Measurements from ENCODE around the gene GPRC5B.

Gene GPRC5B

DNA sequence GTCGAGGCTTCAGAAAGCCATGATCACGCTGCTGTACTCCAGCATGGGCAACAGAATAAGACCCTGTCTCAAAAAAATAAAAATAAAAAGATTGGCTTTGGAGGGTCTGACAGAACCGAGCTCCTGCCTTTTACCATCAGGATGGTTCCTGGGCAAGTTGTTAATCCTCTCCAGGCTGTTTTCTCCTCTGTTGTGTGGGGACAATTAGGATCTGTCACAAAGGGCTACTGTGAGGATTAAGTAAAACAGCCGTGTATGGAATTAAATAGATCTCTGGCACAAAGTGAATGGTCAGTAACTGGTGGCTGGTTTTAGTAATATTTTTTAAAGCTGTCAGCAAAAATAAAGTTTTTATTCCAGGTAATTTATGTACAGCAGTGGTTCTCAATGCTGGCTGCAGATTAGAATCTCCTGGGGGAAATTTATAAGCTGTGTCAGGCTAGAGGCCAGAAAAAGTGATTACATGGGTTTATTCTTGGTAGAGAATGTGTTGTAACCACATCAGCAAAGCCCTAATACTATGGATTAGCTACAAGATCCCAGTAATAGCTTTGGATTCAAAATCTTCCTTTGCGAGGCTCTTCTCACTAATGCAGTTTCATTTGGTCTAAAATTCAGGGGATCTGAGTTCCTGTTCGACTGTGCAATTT lies 47.2 kb downstream of the GPRC5B start:
- Histone ChIP-seq H3K4me1 (ENCODE audit: insufficient read depth, low read length) (peaks cover 11% of the 10 kb centered on the region), H3K36me3 (ENCODE audit: insufficient read depth, low read length) (no peaks in the 10 kb centered on the region; the same call in 1 of the 2 replicates), H3K9ac (ENCODE audit: low read depth, low read length) (no peak overlapping the region), H3K9me3 (ENCODE audit: control insufficient read depth, insufficient read depth, low read length) (no peaks in the 10 kb centered on the region)

DNA sequence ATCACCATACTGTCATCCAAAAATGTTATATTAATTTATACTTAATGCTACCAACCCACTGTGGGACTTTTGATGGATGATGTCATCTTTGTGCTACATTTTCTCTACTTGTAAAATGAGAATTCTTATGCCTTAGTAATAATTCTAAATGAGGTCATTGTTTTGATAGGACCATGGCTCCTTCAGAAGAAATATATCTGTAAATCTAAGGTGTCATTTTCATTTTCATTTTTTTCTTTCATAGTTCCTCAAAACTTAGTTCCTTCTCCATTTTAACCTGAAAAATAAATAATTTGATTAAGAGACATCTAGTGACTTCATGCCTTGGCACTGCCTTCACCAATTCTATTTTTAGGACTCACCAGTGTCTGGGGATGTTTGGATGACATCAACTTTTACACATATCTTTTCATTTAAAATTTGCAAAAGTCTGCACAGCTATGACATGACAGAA lies 48.7 kb downstream of the GPRC5B start:
- Histone ChIP-seq H3K4me1 (ENCODE audit: insufficient read depth, low read length) (peaks cover 11% of the 10 kb centered on the region), H3K9me3 (ENCODE audit: control insufficient read depth, insufficient read depth, low read length) (no peaks in the 10 kb centered on the region)

DNA sequence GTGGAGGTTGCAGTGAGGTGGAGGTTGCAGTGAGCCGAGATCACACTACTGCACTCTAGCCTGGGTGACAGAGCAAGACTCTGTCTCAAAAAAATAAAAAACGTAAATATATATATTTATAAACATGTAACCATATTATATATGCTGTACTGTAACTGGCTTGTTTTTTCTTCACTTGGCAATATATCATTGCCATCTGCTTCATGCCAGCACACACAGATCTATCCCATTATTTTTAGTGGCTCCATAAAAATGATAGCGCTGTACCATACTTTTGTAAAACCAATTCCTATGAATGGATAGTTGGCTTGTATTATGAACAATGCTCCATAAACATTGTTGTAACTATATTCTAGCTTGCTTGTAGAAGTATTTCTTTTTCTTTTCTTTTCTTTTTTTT lies 49.5 kb downstream of the GPRC5B start:
- H3K9me3 ChIP-seq (ENCODE audit: control insufficient read depth, insufficient read depth, low read length) = no peaks in the 10 kb centered on the region
- no peaks in the 10 kb centered on the region for H3K36me3 ChIP-seq (ENCODE audit: insufficient read depth, low read length)
- H3K4me1 ChIP-seq (ENCODE audit: insufficient read depth, low read length) = peaks cover 11% of the 10 kb centered on the region
- H3K9ac ChIP-seq (ENCODE audit: low read depth, low read length) = no peak overlapping the region

More for the DNA sequence above, 48.7 kb downstream of the GPRC5B start:
- Histone ChIP-seq H3K9ac (ENCODE audit: low read depth, low read length) (no peak overlapping the region), H3K36me3 (ENCODE audit: insufficient read depth, low read length) (no peaks in the 10 kb centered on the region)

DNA sequence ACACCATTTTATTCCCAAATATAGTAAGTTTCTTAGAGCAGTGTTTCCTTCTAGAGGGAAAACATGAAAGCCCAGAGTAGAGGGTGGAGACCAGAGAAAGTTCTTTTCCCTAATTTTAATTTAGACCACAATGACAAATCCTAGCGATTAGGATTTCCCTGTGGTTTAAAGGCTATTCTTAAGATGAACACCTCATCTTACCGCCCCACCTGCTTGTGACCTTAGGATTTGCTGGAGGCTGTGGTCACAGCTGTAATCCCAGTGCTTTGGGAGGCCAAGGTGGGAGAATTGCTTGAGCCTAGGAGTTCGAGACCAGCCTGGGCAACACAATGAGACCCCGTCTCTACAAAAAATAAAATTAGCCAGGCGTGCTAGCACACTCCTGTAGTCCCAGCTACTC lies 51.1 kb downstream of the GPRC5B start:
- Histone ChIP-seq H3K4me1 (ENCODE audit: insufficient read depth, low read length) (peaks cover 11% of the 10 kb centered on the region), H3K9me3 (ENCODE audit: control insufficient read depth, insufficient read depth, low read length) (no peaks in the 10 kb centered on the region), H3K9ac (ENCODE audit: low read depth, low read length) (no peak overlapping the region), H3K36me3 (ENCODE audit: insufficient read depth, low read length) (no peaks in the 10 kb centered on the region)

DNA sequence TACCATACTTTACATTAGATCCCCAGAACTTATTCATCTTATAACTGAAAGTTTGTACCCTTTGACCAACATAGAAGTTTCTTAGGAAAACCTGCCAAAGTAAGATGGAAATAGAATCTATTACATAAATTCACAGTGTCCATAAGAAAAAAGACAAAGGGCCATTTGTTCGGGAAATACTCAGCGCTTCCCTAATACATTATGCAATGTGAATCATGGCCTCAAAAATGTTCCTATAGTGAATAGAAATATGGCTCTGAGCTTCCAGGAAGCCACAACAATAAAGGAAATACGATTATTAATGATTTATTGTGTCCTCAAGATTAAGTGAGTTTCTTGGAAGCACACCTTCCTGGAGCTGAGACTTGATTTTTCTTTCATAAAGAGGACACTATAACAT lies 51.5 kb downstream of the GPRC5B start:
- Histone ChIP-seq H3K36me3 (ENCODE audit: insufficient read depth, low read length) (no peaks in the 10 kb centered on the region), H3K9me3 (ENCODE audit: control insufficient read depth, insufficient read depth, low read length) (no peaks in the 10 kb centered on the region), H3K9ac (ENCODE audit: low read depth, low read length) (no peak overlapping the region), H3K4me1 (ENCODE audit: insufficient read depth, low read length) (peaks cover 7% of the 10 kb centered on the region)

DNA sequence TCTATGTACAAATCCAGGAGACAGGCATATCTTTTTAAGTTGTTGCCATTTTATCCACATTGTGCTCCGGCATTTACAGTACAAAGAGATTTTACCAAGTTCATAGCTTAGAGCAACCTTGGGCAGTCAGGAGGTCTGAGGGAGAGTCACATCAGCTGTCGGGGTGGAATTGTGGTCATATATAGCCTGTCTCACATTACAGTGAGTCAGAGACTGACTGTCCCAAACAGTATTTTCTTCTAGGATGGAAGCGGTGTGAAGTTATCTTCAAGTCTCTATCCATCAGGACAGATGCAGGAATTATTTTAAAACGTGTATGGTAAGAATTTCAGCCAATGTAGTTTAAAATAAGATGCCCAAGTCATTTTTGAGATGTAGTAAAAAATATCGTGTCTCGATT lies 53.0 kb downstream of the GPRC5B start:
- Histone ChIP-seq H3K4me1 (ENCODE audit: insufficient read depth, low read length) (no peaks in the 10 kb centered on the region), H3K9ac (ENCODE audit: low read depth, low read length) (no peak overlapping the region), H3K9me3 (ENCODE audit: control insufficient read depth, insufficient read depth, low read length) (no peaks in the 10 kb centered on the region), H3K36me3 (ENCODE audit: insufficient read depth, low read length) (no peaks in the 10 kb centered on the region)

DNA sequence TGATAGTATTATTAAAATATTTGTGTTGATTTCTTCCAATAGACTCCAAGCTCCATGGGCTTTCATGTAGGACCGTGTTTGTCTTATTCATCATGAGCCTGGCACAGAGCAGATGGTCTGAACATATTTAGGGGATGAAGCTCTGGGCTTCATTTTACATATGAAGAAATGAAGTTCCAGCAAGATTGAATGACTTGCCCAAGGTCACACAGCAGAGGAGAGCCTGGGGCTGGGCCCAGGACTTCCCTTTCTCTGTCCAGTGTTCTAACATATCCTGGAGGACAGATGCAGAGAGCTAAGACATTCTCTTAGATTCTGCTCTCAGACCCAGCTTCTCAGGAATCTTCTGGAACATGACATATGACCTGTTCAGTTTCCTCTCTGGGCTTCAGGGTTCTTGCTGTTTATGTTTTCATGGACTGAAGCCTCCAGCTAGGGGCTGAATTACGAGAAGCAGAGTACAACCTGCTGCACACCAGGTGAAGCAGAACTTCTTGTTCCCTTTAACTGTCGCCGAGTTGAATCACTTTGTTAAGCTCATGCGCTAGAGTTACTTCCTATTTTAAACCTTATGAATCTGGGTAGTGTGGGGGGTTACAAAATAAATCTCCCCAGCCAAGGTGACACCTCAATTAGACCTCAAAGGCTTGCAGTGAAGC lies 53.6 kb downstream of the GPRC5B start:
- H3K4me1 ChIP-seq (ENCODE audit: insufficient read depth, low read length) = no peaks in the 10 kb centered on the region

DNA sequence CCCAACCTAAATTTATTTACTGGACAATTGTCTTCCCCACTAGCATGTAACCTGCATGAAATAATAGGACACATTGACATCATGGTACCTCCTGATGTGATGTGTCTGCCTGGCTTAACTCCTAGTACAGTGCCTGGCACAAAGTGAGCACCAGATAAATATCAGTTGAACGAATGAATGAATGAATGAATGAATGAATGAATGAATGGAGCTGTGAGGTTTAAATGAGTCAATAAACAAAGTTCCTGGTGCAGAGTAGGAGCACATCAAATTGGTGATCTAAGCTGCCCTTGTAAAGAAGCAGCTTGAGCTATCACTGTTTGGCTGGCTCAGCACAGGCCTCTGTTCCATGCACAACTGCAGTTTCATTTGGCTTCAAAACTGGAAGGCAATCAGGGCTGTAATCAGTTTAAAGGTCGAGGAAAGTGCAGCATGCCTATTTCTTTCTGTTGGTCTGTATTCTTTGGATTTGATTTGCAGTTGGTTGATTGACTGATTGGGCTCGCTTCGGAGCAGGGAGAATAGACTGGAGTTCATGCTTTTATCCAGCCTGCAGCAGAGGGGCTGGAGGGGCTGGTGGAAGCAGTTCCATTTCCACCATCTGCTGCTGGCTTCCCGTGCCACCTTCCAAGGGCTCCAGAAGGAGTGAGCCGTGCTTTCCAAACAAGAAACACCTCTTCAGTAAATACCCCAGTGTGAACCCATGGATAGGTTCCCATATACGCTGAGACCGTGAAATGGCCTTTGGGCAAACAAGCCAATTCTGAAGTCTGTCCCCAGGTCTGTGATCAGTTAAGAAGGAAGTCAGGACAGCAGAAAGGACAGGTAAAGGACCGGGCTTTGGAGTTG lies 54.6 kb downstream of the GPRC5B start:
- H3K36me3 ChIP-seq (ENCODE audit: insufficient read depth, low read length) = no peaks in the 10 kb centered on the region
- H3K9me3 ChIP-seq (ENCODE audit: control insufficient read depth, insufficient read depth, low read length) = no peaks in the 10 kb centered on the region
- no peak overlapping the region for H3K9ac ChIP-seq (ENCODE audit: low read depth, low read length)
- no peaks in the 10 kb centered on the region for H3K4me1 ChIP-seq (ENCODE audit: insufficient read depth, low read length)

More for the DNA sequence above, 53.6 kb downstream of the GPRC5B start:
- Histone ChIP-seq H3K36me3 (ENCODE audit: insufficient read depth, low read length) (no peaks in the 10 kb centered on the region), H3K9me3 (ENCODE audit: control insufficient read depth, insufficient read depth, low read length) (no peaks in the 10 kb centered on the region), H3K9ac (ENCODE audit: low read depth, low read length) (no peak overlapping the region)

DNA sequence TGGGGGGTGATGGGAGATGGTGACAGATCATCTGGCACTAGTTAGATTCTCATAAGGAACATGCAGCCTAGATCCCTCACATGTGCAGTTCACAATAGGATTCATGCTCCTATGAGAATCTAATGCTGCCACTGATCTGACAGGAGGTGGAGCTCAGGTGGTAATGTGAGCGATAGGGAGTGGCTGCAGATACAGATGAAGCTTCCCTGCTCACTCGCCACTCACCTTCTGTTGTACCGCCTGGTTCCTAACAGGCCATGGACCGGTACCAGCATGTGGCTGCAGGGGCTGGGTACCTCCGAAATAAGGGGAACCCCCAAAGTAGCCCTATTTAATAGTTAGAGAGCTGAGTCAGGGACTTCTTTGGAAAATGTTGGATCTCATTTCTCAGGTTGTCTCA lies 60.4 kb downstream of the GPRC5B start:
- Histone ChIP-seq H3K36me3 (ENCODE audit: insufficient read depth, low read length) (no peaks in the 10 kb centered on the region), H3K9me3 (ENCODE audit: control insufficient read depth, insufficient read depth, low read length) (no peaks in the 10 kb centered on the region), H3K9ac (ENCODE audit: low read depth, low read length) (no peak overlapping the region), H3K4me1 (ENCODE audit: insufficient read depth, low read length) (no peaks in the 10 kb centered on the region)

DNA sequence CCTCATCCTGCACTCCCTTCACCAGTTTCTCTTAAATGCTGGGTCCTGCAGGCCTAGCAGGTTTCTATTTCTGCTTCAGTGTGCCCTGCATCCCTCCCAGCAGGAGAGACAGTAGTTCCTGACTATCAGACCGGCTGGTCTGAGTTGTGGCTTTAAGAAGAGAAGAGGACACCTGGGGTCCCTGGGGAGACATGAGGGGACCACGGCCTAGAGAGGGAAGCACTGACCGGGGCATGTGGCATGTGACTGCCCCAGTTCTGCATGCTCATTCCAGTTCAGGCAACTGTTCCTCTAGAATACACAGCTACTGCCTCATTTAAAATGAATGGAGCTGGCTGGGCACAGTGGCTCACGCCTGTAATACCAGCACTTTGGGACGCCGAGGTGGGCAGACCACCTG lies 61.3 kb downstream of the GPRC5B start:
- no peak overlapping the region for H3K9ac ChIP-seq (ENCODE audit: low read depth, low read length)
- no peaks in the 10 kb centered on the region for H3K36me3 ChIP-seq (ENCODE audit: insufficient read depth, low read length)
- no peaks in the 10 kb centered on the region for H3K4me1 ChIP-seq (ENCODE audit: insufficient read depth, low read length)
- H3K9me3 ChIP-seq (ENCODE audit: control insufficient read depth, insufficient read depth, low read length) = no peaks in the 10 kb centered on the region

DNA sequence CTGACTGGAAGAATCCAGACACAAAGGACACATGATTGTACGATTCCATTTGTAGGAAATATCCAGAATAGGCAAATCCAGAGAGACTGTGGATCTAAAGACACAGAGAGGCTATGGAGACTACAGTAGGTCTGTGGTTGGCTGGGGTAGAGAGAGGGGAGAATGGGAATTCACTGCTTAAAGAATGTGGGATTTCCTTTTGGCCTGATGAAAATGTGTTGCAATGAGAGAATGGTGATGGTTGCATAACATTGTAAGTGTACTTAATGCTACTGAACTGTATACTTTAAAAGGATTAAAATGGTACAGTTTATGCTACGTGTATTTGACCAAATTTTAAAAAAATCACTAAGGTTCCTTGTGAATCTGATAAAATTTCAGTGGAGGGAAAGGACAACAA lies 62.1 kb downstream of the GPRC5B start:
- H3K9ac ChIP-seq (ENCODE audit: low read depth, low read length) = no peak overlapping the region
- no peaks in the 10 kb centered on the region for H3K36me3 ChIP-seq (ENCODE audit: insufficient read depth, low read length)
- no peaks in the 10 kb centered on the region for H3K9me3 ChIP-seq (ENCODE audit: control insufficient read depth, insufficient read depth, low read length)
- no peaks in the 10 kb centered on the region for H3K4me1 ChIP-seq (ENCODE audit: insufficient read depth, low read length)

DNA sequence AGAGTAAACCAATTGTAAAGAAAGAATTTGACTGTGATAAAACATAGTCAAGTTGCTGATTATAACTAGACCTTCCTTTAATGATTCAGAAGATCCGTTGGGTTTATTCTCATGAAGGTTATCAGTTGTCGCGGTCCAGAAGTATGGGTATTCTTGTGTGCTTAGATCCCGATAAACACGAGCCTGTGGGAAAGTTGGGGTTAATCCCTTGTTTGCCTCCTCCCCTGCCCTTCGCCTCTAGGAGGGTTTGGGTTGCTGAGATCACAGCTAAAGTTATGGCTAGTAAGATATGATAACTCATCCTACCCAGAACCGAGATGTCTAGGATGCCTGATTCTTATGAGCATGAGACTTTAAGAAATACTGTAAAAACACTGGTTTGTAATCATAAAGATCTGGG lies 66.8 kb downstream of the GPRC5B start:
- H3K9ac ChIP-seq (ENCODE audit: low read depth, low read length) = no peak overlapping the region
- peaks cover 4% of the 10 kb centered on the region; the same call in 1 of the 2 replicates for H3K9me3 ChIP-seq (ENCODE audit: control insufficient read depth, insufficient read depth, low read length)
- no peaks in the 10 kb centered on the region for H3K4me1 ChIP-seq (ENCODE audit: insufficient read depth, low read length)
- H3K36me3 ChIP-seq (ENCODE audit: insufficient read depth, low read length) = no peaks in the 10 kb centered on the region

DNA sequence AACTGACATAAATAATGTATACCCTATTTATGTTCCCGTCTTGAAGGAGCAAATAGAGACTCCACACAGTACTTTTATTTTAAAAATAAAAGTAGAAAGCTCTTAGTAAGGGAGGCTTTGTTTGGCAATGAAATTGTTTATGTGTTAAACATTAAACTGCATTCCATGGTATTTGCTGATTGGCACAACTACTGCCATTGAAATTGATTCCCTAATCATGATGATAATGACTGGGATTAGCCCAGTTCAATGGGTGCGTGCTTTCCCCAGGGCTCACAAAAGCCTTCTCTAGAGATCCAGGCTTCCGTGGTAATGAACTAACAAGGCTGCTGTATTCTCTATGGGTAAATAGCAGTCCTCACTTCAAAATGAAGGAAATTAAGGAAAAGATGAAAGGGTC lies 67.5 kb downstream of the GPRC5B start:
- no peaks in the 10 kb centered on the region for H3K36me3 ChIP-seq (ENCODE audit: insufficient read depth, low read length)
- no peak overlapping the region for H3K9ac ChIP-seq (ENCODE audit: low read depth, low read length)
- H3K4me1 ChIP-seq (ENCODE audit: insufficient read depth, low read length) = no peaks in the 10 kb centered on the region
- H3K9me3 ChIP-seq (ENCODE audit: control insufficient read depth, insufficient read depth, low read length) = peaks cover 6% of the 10 kb centered on the region; the same call in 1 of the 2 replicates

DNA sequence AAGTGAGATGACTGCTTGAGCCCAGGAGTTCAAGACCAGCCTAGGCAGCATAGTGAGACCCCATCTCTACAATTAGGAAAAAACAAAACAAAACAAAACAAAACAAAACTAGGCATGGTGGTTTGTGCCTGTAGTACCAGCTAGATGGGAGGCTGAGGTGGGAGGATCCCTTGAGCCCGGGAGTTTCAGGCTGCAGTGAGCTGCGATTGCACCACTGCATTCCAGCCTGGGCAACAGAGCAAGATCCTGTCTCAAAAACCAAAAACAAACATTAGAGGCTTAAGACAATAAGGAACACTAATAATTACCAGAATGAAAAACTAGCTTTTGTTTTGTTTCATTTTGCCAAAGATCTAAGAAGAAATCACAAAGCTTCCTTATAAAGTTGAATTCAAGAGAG lies 69.2 kb downstream of the GPRC5B start:
- Histone ChIP-seq H3K9ac (ENCODE audit: low read depth, low read length) (no peak overlapping the region), H3K4me1 (ENCODE audit: insufficient read depth, low read length) (no peaks in the 10 kb centered on the region), H3K36me3 (ENCODE audit: insufficient read depth, low read length) (no peaks in the 10 kb centered on the region), H3K9me3 (ENCODE audit: control insufficient read depth, insufficient read depth, low read length) (peaks cover 6% of the 10 kb centered on the region; the same call in 1 of the 2 replicates)

Data from ES-I3 (cell line).